Measurements from ENCODE around the gene SFXN1.

DNA sequence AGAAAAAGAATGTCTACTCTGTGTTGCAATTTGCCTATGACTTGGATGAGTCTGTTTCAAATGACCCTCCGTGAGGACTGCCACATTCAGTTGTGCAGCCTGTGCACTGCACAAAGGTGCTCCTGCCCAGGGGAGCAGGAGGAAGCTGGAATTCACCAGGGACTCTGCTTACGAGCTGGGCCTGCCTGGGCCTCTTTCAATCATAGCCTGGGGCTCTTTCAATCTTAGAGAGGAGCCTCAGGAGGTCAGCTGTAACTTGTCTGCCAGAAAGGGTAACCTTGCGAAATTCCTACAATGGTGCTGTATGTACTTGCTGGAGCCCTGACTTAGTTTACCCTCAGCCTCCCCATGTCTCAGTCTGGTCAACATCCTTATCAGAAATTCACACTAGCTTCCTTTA, 8.4 kb upstream of the SFXN1 start:
- no peak for TF ChIP-seq CTCF (IDR thresholded peaks at IDR 0.05; ENCODE audit: low read depth, low read length, missing input control)
- TF ChIP-seq, protein P1, sequence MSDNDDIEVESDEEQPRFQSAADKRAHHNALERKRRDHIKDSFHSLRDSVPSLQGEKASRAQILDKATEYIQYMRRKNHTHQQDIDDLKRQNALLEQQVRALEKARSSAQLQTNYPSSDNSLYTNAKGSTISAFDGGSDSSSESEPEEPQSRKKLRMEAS (IDR thresholded peaks at IDR 0.05): no peak
- TF ChIP-seq, protein P2, sequence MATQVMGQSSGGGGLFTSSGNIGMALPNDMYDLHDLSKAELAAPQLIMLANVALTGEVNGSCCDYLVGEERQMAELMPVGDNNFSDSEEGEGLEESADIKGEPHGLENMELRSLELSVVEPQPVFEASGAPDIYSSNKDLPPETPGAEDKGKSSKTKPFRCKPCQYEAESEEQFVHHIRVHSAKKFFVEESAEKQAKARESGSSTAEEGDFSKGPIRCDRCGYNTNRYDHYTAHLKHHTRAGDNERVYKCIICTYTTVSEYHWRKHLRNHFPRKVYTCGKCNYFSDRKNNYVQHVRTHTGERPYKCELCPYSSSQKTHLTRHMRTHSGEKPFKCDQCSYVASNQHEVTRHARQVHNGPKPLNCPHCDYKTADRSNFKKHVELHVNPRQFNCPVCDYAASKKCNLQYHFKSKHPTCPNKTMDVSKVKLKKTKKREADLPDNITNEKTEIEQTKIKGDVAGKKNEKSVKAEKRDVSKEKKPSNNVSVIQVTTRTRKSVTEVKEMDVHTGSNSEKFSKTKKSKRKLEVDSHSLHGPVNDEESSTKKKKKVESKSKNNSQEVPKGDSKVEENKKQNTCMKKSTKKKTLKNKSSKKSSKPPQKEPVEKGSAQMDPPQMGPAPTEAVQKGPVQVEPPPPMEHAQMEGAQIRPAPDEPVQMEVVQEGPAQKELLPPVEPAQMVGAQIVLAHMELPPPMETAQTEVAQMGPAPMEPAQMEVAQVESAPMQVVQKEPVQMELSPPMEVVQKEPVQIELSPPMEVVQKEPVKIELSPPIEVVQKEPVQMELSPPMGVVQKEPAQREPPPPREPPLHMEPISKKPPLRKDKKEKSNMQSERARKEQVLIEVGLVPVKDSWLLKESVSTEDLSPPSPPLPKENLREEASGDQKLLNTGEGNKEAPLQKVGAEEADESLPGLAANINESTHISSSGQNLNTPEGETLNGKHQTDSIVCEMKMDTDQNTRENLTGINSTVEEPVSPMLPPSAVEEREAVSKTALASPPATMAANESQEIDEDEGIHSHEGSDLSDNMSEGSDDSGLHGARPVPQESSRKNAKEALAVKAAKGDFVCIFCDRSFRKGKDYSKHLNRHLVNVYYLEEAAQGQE (IDR thresholded peaks at IDR 0.05): no peak
- no peak for TF ChIP-seq RAD21 (IDR thresholded peaks at IDR 0.05)
- no peak for TF ChIP-seq HNF4G (IDR thresholded peaks at IDR 0.05)
- no peak for TF ChIP-seq ATF3 (IDR thresholded peaks at IDR 0.05)
- TF ChIP-seq YY1 (IDR thresholded peaks at IDR 0.05): no peak
- no peak for TF ChIP-seq SP1 (IDR thresholded peaks at IDR 0.05)
- no peak for TF ChIP-seq GABPA (IDR thresholded peaks at IDR 0.05 in 1 of 2, conservative IDR thresholded peaks at IDR 0.05 in 1 of 2)
- TF ChIP-seq TAF1 (conservative IDR thresholded peaks at IDR 0.05): no peak
- no peak for TF ChIP-seq EGR1 (IDR thresholded peaks at IDR 0.05; ENCODE audit: low read depth in 2 of 2)
- no peak for TF ChIP-seq ZBTB33 (IDR thresholded peaks at IDR 0.05)
- TF ChIP-seq JUND (IDR thresholded peaks at IDR 0.05): no peak

Data from liver (tissue), 3 donors.